GM19463 (cell line): ENCODE results near the gene LTBP4.

ENCODE experiments used
- ATAC-seq: cut with Tn5 transposase; IDR thresholded peaks from one replicate; pipeline ENCODE4 v1.9.1; 2021; ENCODE audit warnings: mild to moderate bottlenecking, moderate library complexity; ENCODE audit not compliant: unreplicated experiment

The LTBP4 gene

DNA sequence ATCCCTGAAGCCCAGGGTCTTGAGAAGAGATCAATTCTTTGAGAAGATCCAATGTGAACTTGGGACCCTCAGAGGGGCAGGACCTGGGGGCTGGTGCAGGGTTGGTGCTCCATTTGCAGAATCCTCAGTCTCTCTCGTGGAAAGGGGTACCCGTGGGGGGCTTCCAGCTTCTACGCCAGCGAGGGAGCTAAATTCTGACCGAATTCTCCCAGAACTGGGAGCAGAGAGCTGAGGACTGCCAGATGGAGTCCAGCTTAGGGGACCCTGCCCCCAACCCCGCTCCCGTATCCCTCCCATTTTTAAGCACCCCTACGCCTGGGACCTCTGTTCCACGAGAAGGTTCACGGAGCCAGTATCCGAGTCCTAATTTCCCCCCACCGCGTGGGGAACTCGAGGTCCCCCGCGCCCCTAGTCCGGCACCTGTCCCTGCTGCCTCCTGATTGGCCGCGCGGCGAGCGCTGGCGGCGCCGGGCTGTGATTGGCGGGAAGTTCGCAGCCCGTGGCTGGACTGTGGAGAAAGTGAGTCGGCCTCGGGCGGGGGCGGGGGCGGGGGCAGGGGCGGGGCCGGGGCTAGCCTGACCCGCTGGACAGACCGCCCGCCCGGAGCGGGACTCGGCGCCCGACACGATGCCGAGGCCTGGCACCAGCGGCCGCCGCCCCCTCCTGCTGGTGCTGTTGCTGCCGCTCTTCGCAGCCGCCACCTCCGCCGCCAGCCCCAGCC is 4.4 kb upstream of the LTBP4 start:
- ATAC-seq, result no peak

DNA sequence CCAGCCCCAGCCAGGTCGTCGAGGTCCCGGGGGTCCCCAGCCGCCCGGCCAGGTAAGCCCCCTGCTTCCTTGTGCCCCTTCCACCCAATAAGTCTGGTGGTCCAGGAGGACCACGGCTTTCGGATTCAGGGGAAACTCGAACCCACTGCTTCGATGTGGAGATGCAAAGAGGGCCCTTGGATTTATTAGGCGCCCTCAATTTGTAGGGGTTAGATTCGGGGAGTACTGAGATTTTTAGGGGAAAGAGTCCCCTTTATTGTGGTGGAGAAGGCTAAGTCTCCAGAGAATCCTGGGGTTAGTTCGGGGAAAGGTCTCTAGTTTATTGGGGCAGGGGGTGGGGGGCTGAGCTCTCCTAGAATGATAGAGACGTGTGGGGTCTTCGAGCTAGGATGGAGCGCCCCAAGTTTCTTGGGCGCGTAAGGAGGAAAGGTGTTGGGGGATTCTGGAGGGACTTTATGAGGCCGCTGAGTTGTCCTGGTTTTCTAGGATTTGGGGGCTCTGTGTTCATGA is 3.8 kb upstream of the LTBP4 start:
- ATAC-seq, result no peak

- ATAC-seq, result no peak
These were observed 2.9 kb upstream of the LTBP4 start for GRCh38 chr19:40598121-40598917.

DNA sequence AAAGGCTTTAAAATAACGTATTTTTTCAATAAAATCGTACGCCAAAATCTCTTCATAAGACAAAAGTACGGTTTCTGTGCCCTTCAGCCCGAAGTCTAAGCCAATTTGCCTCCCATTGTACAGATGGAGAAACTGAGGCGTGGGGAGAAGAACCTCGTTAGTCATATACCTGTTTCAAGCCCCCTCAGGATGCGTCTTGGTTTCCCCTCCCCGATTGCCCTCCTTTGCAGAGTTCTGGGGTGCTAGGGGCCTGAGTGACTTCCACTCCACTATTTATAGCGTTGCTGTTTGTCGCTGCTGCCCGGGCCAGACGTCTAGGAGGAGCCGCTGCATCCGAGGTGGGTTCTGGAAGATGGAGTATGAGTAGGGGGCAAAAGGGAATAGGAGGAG is 2.3 kb upstream of the LTBP4 start:
- ATAC-seq, result no peak

GRCh38 chr19:40599331-40599901 is 1.8 kb upstream of the LTBP4 start:
- no peak for ATAC-seq

- ATAC-seq, result no peak
These were observed 1.1 kb upstream of the LTBP4 start for GRCh38 chr19:40599902-40600569.

GRCh38 chr19:40600570-40601133 is 517 bp upstream of the LTBP4 start:
- ATAC-seq, result no peak

- ATAC-seq, result no peak
These were observed 1.9 kb downstream of the LTBP4 start for GRCh38 chr19:40603071-40603388.

DNA sequence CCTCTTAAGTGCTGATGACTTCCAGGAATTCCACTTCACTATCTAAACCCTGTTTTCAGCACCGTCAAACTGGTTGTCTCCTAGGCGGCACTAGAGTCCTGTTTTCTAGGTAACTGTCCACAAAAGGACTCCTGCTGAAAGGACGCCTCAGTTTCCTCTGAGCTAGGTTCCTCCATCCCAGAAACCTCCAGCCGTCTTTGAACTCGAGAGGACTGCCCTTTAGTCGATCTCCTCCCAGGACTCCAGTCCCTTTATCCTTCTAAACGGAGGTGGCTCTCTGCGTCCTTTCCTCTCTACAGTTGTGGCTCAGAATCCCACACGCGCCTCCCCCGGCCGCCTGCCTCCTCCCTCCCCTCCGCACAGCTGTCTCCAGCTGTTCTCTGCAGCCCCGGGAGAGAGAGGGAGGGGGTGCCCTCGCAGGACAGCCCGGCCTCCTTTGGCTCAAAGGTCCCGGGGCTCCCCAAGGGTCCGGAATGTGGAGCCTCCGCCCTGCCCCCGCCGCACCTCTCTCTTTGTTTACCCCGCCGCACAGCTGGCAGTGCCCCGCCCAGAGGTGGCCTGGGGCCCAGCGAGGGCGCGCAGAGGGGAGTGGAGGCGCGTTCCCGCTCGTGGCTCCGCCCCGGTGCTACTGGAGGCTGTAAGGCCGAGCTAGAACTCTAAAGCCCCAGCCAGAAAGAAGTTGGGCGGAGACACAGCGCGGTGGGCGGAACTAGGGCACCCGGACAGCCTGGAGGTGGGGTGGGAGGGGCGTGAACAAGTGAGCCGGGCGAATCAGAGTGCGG is 2.4 kb downstream of the LTBP4 start:
- ATAC-seq, result peak; percentile 65

- ATAC-seq, result no peak
These were observed 3.0 kb downstream of the LTBP4 start for GRCh38 chr19:40604171-40604646.

DNA sequence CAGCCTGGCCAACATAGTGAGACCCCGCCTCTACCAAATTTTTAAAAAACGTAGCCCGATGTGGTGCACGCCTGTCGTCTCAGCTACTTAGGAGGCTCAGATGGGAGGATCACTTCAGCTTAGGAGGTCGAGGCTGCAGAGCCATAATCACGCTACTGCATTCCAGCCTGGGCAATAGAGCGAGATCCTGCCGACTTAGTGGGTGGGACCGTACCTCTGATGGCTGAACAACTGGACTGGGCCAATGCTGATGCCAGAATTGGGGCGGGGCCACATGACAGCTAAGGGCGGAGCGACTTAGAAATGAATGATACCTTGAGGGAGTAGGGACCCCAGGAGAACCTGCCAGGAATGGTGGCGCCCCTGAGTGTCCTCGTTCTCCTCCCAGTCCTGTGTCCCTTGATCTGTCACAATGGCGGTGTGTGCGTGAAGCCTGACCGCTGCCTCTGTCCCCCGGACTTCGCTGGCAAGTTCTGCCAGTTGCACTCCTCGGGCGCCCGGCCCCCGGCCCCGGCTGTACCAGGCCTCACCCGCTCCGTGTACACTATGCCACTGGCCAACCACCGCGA is 3.6 kb downstream of the LTBP4 start:
- ATAC-seq, result no peak

- peak; percentile 30 for ATAC-seq
These were observed 4.2 kb downstream of the LTBP4 start for GRCh38 chr19:40605216-40605971.

DNA sequence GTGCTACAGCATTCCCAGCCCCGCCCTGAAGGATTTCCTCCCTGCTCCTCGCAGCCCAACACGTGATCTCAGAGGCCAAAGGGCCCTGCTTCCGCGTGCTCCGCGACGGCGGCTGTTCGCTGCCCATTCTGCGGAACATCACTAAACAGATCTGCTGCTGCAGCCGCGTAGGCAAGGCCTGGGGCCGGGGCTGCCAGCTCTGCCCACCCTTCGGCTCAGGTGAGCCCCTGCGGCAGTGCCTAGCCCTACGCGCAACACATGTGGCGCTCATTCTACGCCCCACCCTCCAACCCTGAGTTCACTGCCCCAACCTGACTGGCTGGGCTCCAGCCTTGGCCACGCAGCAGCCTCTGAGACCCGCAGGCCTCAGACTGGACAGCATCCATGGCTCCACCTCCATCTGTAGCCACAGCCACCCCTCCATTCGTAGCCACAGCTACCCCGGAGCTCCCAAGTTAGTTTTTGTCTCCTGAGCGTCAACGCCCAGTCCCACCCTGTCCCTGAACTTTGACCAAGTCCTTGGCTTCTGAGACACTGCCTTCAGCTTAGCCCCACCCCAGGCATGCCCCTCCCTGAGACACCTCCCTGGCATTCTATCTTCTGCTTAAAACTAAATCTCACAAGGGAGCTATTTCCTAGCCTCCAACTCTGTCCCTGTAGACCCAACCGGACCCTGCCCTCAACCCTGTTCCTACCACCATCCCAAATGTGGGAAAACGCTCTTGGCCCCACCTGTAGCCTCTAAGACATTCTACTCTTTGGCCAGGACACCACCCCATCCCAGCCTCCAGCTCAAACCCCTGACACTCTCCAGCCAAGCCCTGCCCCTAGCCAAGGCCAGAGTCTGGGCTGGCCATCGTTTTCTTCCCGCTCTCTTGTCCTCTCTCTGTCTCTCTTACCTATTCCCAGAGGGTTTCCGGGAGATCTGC is 6.4 kb downstream of the LTBP4 start:
- ATAC-seq, result no peak

GRCh38 chr19:40608240-40608621 is 7.1 kb downstream of the LTBP4 start:
- ATAC-seq, result no peak

- ATAC-seq, result no peak
These were observed 7.8 kb downstream of the LTBP4 start for GRCh38 chr19:40608957-40609356.

DNA sequence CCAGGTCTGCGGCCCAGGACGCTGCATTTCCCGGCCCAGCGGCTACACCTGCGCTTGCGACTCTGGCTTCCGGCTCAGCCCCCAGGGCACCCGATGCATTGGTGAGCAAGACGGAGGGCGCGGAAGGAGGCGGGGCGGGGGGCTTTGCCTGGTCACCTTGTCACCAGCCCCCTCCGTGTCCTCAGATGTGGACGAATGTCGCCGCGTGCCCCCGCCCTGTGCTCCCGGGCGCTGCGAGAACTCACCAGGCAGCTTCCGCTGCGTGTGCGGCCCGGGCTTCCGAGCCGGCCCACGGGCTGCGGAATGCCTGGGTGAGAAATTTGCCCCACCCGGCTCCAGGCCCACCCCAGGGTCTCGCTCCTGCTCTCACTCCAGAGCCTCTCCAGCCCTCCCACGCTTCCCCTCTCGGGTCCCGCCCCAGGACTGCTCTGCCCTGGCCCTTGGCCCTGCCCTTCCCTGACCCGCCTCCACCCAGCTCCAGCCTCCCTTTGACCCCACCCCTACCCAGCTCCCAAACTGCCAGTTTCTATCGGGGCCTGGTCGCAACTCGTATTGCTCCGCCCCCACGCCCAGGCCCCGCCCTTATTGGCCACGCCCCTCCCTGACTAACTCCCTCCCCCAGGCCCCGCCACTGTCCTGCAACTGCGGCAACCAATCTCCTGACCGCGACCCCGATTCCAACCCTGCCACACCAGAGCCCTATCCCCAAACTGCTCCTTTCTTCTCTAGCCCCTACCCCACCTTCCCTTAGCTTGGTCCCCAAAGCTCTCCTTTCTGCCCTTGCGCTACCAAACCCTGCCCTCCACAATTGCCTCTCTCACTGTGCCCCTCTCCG is 8.6 kb downstream of the LTBP4 start:
- peak; percentile 49 for ATAC-seq

DNA sequence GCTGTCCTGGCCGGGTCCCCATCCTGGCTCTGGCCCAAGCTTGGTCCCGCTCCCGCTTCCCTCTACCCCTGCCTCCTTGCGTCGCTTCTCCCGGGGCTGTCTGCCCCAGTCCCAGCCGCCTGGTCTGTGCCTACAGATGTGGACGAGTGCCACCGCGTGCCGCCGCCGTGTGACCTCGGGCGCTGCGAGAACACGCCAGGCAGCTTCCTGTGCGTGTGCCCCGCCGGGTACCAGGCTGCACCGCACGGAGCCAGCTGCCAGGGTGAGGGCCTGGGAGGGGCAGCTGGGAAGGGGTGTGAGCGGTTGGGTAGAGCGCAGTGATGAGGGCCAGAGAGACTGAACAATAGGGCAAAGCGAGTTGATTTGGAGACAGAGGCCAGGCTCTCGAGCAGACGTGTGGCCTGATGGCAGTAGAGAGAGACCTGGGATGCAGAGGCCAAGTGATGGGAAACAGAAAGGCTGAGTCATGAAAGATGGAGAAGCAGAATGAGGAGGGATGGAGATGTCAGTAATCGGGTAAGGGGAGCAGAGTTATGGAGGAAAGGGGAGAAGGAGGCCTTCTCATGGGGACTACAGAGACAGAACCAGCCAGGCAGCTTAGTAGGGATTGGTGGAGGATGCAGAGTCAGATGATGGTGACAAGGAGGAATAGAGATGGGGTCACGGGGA is 9.4 kb downstream of the LTBP4 start:
- no peak for ATAC-seq
